Hindlimb muscle (tissue), 1 donor: Measurements from ENCODE around the gene MYCBP2. TPM values are rescaled to one million over a fixed set of nuclear protein-coding genes. Genes with fewer than 3 reads are reported as not detected.
"Not testable (repeated sequence)": the region's sequence is repeated elsewhere in the genome, so short reads cannot be mapped to it uniquely, and the experiment has no call there.

Experiments
- DNase-seq: peaks from one replicate; pipeline ENCODE4 v3.0.0-alpha.2; 2013
- polyA plus RNA-seq: library from polyadenylated mRNA; unstranded; fragments of 120-200 nt; gene quantifications from one replicate; pipeline ENCODE4 v1.2.1, GENCODE V29; 2013; ENCODE audit not compliant: insufficient read length

Gene MYCBP2, protein sequence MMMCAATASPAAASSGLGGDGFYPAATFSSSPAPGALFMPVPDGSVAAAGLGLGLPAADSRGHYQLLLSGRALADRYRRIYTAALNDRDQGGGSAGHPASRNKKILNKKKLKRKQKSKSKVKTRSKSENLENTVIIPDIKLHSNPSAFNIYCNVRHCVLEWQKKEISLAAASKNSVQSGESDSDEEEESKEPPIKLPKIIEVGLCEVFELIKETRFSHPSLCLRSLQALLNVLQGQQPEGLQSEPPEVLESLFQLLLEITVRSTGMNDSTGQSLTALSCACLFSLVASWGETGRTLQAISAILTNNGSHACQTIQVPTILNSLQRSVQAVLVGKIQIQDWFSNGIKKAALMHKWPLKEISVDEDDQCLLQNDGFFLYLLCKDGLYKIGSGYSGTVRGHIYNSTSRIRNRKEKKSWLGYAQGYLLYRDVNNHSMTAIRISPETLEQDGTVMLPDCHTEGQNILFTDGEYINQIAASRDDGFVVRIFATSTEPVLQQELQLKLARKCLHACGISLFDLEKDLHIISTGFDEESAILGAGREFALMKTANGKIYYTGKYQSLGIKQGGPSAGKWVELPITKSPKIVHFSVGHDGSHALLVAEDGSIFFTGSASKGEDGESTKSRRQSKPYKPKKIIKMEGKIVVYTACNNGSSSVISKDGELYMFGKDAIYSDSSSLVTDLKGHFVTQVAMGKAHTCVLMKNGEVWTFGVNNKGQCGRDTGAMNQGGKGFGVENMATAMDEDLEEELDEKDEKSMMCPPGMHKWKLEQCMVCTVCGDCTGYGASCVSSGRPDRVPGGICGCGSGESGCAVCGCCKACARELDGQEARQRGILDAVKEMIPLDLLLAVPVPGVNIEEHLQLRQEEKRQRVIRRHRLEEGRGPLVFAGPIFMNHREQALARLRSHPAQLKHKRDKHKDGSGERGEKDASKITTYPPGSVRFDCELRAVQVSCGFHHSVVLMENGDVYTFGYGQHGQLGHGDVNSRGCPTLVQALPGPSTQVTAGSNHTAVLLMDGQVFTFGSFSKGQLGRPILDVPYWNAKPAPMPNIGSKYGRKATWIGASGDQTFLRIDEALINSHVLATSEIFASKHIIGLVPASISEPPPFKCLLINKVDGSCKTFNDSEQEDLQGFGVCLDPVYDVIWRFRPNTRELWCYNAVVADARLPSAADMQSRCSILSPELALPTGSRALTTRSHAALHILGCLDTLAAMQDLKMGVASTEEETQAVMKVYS (N-terminal part only)
- 47.9 TPM for polyA plus RNA-seq

GRCh38 chr13:77326905-77327604 lies at the start of gene MYCBP2:
Gene MYCBP2 (minus strand): TSS chr13:77327094. CDS start chr13:77326775, 319 bp downstream.
- peak; percentile 98 for DNase-seq

- DNase-seq, result no peak
Measured at GRCh38 chr13:77375560-77376108, 48.7 kb upstream of the MYCBP2 start.

- no peak for DNase-seq
Measured at GRCh38 chr13:77374786-77375185, 47.9 kb upstream of the MYCBP2 start.

GRCh38 chr13:77374339-77374738 lies 47.4 kb upstream of the MYCBP2 start:
- DNase-seq, result no peak

GRCh38 chr13:77373502-77373901 lies 46.6 kb upstream of the MYCBP2 start:
- no peak for DNase-seq

- DNase-seq, result no peak
Measured at GRCh38 chr13:77372275-77372674, 45.4 kb upstream of the MYCBP2 start.

- no peak for DNase-seq
Measured at GRCh38 chr13:77370888-77371287, 44.0 kb upstream of the MYCBP2 start.

GRCh38 chr13:77362166-77362565 lies 35.3 kb upstream of the MYCBP2 start:
- no peak for DNase-seq

DNA sequence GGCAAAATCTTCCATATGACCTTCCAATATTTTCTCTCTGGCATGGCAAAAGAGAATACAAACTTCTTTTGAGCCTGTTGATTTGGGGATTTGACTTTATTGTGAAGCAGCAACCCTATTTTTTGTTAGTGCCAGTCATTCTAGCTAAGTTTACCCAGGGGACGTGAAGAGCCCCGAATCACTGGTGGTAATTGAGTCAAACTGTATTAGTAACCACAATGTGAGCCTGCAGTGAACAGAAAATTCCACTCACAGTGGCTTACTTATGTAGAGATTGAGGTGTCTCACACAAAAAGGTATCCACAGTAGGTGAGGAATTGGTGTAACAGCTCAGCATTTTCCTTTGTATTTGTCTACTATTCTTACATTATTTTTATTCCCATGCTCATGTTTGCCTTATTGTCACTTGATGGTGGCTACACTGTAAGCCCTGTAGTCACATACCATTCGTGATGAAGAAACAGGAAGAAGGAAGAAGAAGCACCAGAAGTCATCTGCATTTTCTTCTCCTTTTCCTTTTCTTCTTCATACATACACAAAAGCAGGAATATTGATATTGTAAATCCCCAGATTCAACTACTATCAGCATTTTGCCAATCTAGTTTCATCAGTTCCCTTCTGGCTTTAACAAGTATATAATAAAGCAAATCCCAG lies 33.3 kb upstream of the MYCBP2 start:
- DNase-seq, result no peak

GRCh38 chr13:77359171-77359570 lies 32.3 kb upstream of the MYCBP2 start:
- DNase-seq, result no peak

DNA sequence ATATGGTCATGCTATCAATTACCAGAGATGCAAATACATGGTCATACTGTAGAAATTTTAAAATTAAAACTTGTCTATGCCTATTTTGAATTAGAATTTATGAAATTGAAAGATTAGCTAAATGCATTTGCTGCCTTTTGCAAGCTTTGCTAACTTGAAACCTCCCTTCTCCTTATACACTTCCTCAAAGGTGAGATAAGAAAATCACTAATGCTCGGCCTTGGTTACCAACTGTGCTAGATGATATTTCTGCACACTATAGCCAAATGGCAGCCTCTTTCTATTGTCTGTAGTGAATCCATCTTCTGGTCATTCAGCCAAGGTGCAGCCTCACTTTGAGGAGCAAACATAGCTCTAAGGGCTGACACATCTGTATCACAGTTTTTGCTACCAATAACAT lies 31.1 kb upstream of the MYCBP2 start:
- DNase-seq, result no peak

DNA sequence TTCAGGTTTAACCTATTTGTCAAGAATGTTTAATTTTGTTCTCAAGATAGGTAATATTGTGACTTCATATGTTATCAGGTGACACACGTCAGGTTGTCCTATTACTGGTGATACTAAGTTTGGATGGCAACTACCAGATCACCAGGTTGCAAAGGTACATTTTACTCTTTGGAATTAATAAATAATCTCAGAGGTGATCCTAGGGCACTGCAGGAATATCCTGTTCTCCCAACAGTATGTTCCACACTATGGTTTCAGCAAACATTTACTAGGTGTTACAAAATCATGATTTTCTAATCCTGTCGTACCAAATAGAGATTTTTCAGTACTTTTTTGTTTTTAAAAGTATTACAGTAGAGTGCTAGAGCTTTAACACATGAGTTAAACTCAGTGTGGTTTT lies 29.3 kb upstream of the MYCBP2 start:
- DNase-seq, result no peak

DNA sequence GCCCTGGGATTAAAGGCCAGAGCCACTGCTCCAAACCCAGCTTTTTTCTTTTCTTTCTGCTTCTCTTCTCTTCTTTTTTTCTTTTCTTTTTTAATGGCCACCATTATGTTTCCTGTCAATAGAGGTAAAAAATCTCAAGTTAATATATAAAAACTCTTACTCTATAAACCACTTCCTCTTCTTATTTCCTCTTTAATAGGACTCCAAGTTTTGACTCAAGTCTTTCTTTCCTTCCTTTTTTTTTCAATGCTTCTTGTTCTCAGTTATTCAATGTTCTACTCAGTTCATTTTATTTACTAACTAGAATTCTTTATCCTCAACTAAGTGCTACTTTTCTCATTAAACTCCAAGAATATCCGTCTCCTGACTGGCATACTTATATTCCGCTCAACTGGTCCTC lies 27.1 kb upstream of the MYCBP2 start:
- DNase-seq, result no peak

GRCh38 chr13:77351315-77351714 lies 24.4 kb upstream of the MYCBP2 start:
- no peak for DNase-seq

DNA sequence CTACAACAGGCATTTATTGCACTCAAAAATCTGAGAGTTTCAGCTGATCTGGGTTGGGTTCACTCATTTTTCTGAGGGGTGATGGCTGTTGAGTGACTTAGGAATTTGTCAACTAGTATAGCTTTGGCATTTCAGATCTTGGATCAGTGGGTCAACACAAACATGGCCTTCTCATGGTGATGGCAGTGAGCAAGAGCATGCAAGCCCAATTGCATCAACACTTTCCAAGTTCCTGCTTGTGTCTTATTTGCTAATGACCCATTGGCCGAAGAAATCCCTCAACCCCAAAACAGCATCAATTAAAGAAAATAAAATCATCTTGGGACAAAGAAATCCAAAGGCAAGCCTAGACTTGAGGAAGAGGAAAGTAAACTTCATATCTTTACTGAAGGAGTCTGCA lies 23.9 kb upstream of the MYCBP2 start:
- no peak for DNase-seq

- no peak for DNase-seq
Measured at GRCh38 chr13:77349365-77349764, 22.5 kb upstream of the MYCBP2 start.

- DNase-seq, result not testable (repeated sequence)
Measured at GRCh38 chr13:77347351-77347750, 20.5 kb upstream of the MYCBP2 start.

- DNase-seq, result no peak
Measured at GRCh38 chr13:77345150-77345780, 18.4 kb upstream of the MYCBP2 start.

DNA sequence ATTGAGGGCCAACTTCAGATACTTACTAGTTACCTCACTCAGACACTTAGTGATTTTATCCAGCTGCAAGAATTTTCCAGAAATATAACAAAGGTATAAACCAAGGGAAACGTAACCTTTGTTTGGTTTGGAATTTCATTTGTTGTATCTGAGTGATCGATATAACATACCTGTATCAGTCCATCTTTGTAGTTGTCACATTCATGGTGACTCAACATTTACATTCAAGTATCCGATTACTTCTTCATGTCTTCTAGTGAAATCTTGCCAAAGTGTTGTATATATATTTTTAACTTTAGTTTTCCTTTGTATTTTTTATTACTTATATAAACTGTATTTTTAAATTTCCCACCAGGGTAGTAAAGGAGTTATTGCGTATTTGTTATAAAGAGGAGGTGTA lies 16.9 kb upstream of the MYCBP2 start:
- DNase-seq, result no peak

GRCh38 chr13:77339408-77339807 lies 12.5 kb upstream of the MYCBP2 start:
- no peak for DNase-seq

GRCh38 chr13:77338961-77339401 lies 12.1 kb upstream of the MYCBP2 start:
- no peak for DNase-seq
